HepG2 (cell line): Measurements from ENCODE around the gene TOMM7. TPM values are rescaled to one million over a fixed set of nuclear protein-coding genes. Genes with fewer than 3 reads are reported as not detected.

Experiments used
- ATAD3A ChIP-seq: sonication (generic); formaldehyde crosslinking; IDR thresholded peaks from 2 replicates; pipeline ENCODE4 v1.4.0; 2020; ENCODE audit warnings: missing genetic modification reagents
- CEBPG ChIP-seq: IDR thresholded peaks from 2 replicates; pipeline ENCODE4 v1.6.1; 2016
- CERS6 ChIP-seq: sonication (generic); formaldehyde crosslinking; IDR thresholded peaks from 2 replicates; pipeline ENCODE4 v1.5.0; 2020; ENCODE audit warnings: missing genetic modification reagents
- CREB3 ChIP-seq: sonication (generic); formaldehyde crosslinking; IDR thresholded peaks from 2 replicates; pipeline ENCODE4 v1.5.0; 2020; ENCODE audit warnings: missing genetic modification reagents
- EED ChIP-seq: sonication (generic); formaldehyde crosslinking; IDR thresholded peaks from 2 replicates; pipeline ENCODE4 v1.5.0; 2020; ENCODE audit warnings: mild to moderate bottlenecking, missing genetic modification reagents
- GFI1 ChIP-seq: sonication (generic); formaldehyde crosslinking; IDR thresholded peaks from 2 replicates; pipeline ENCODE4 v1.5.0; 2020; ENCODE audit warnings: missing genetic modification reagents, mild to moderate bottlenecking, borderline replicate concordance
- HDAC2 ChIP-seq: sonication (generic); formaldehyde crosslinking; IDR thresholded peaks from 2 replicates; pipeline ENCODE4 v1.4.0; 2020; ENCODE audit warnings: missing genetic modification reagents
- KLF13 ChIP-seq: sonication (generic); formaldehyde crosslinking; IDR thresholded peaks from 2 replicates; pipeline ENCODE4 v1.4.0; 2020; ENCODE audit warnings: mild to moderate bottlenecking, missing genetic modification reagents
- LCORL ChIP-seq, 2 experiments: fragments of 450-650 bp in 1 of 2; sonication (generic) in 1 of 2; formaldehyde crosslinking in 1 of 2; IDR thresholded peaks; 2 replicates each; pipeline versions ENCODE4 v1.5.0 to v1.6.1; 2017 to 2020; ENCODE audit warnings: antibody characterized with exemption in 1 of 2, missing genetic modification reagents in 1 of 2
- MLLT10 ChIP-seq: sonication (generic); formaldehyde crosslinking; IDR thresholded peaks from 2 replicates; pipeline ENCODE4 v1.4.0; 2020; ENCODE audit warnings: missing genetic modification reagents
- MTA1 ChIP-seq: sonication (generic); formaldehyde crosslinking; IDR thresholded peaks from 2 replicates; pipeline ENCODE4 v1.4.0; 2020; ENCODE audit warnings: missing genetic modification reagents, mild to moderate bottlenecking, borderline replicate concordance
- MYC ChIP-seq: sonication (generic); formaldehyde crosslinking; IDR thresholded peaks from 2 replicates; pipeline ENCODE4 v1.9.0; 2021; ENCODE audit warnings: missing genetic modification reagents, borderline replicate concordance
- NCOR1 ChIP-seq: fragments of 200-600 bp; sonication (generic); IDR thresholded peaks from 2 replicates; pipeline ENCODE4 v1.7.0; 2017; ENCODE audit warnings: antibody characterized with exemption, low read length, borderline replicate concordance
- NFKB2 ChIP-seq: sonication (generic); formaldehyde crosslinking; IDR thresholded peaks from 2 replicates; pipeline ENCODE4 v1.4.0; 2020; ENCODE audit warnings: missing genetic modification reagents, borderline replicate concordance
- SNAI1 ChIP-seq: sonication (generic); formaldehyde crosslinking; IDR thresholded peaks from 2 replicates; pipeline ENCODE4 v1.5.0; 2020; ENCODE audit warnings: mild to moderate bottlenecking, missing genetic modification reagents, borderline replicate concordance
- SP140L ChIP-seq: sonication (generic); formaldehyde crosslinking; IDR thresholded peaks from 2 replicates; pipeline ENCODE4 v1.4.0; 2020; ENCODE audit warnings: missing genetic modification reagents, borderline replicate concordance
- ZFP36 ChIP-seq: fragments of 150-350 bp; IDR thresholded peaks from 2 replicates; pipeline ENCODE4 v1.6.1; 2018; ENCODE audit warnings: borderline replicate concordance, low read length, low read depth; ENCODE audit not compliant: partially characterized antibody
- ZFP90 ChIP-seq: sonication (generic); formaldehyde crosslinking; IDR thresholded peaks from 2 replicates; pipeline ENCODE4 v1.8.0; 2022; ENCODE audit warnings: missing genetic modification reagents, mild to moderate bottlenecking, inconsistent platforms, borderline replicate concordance
- ZIK1 ChIP-seq: sonication (generic); formaldehyde crosslinking; IDR thresholded peaks from 2 replicates; pipeline ENCODE4 v1.5.0; 2020; ENCODE audit warnings: mild to moderate bottlenecking, low read depth, missing genetic modification reagents, borderline replicate concordance
- ZMAT3 ChIP-seq: sonication (generic); formaldehyde crosslinking; conservative IDR thresholded peaks from 2 replicates; pipeline ENCODE4 v1.7.0; 2021; ENCODE audit warnings: missing genetic modification reagents
- ZNF12 ChIP-seq: sonication (generic); formaldehyde crosslinking; IDR thresholded peaks from 2 replicates; pipeline ENCODE4 v1.5.0; 2020; ENCODE audit warnings: missing genetic modification reagents
- ZNF251 ChIP-seq: sonication (generic); formaldehyde crosslinking; IDR thresholded peaks from 2 replicates; pipeline ENCODE4 v1.9.0; 2021; ENCODE audit warnings: mild to moderate bottlenecking, missing genetic modification reagents
- ZNF333 ChIP-seq: sonication (generic); formaldehyde crosslinking; IDR thresholded peaks from 2 replicates; pipeline ENCODE4 v1.4.0; 2020; ENCODE audit warnings: mild to moderate bottlenecking, missing genetic modification reagents, borderline replicate concordance
- ZNF629 ChIP-seq: sonication (generic); formaldehyde crosslinking; conservative IDR thresholded peaks from 2 replicates; pipeline ENCODE4 v1.5.0; 2020; ENCODE audit warnings: missing genetic modification reagents
- ZNF781 ChIP-seq: sonication (generic); formaldehyde crosslinking; IDR thresholded peaks from 2 replicates; pipeline ENCODE4 v1.5.1; 2020; ENCODE audit warnings: borderline replicate concordance, mild to moderate bottlenecking, missing genetic modification reagents; ENCODE audit errors: not compliant biosample characterization
- ZNF788 ChIP-seq: sonication (generic); formaldehyde crosslinking; IDR thresholded peaks from 2 replicates; pipeline ENCODE4 v1.5.0; 2020; ENCODE audit warnings: mild to moderate bottlenecking, missing genetic modification reagents, borderline replicate concordance
- ZSCAN20 ChIP-seq: sonication (generic); formaldehyde crosslinking; IDR thresholded peaks from 2 replicates; pipeline ENCODE4 v1.4.0; 2020; ENCODE audit warnings: missing genetic modification reagents, mild to moderate bottlenecking, borderline replicate concordance
- polyA plus RNA-seq, 8 experiments: library from polyadenylated mRNA; depleted of rRNA in 3 of 8; stranded (reverse) in 7 of 8; unstranded in 1 of 8; fragments of >200 nt; fragmentation: Illumina TruSeq in 4 of 8; extraction: Trizol in 4 of 8; gene quantifications; 2 replicates each; pipeline versions ENCODE4 v1.2.1 to v1.2.3, GENCODE V29; 2011 to 2016; ENCODE audit warnings: low read depth in 4 of 8, missing spikeins in 1 of 8, mixed read lengths in 1 of 8; ENCODE audit not compliant: insufficient read depth in 1 of 8
- total RNA-seq, 5 experiments: library from RNA; depleted of rRNA; stranded (reverse); fragments of >200 nt; fragmentation: Illumina TruSeq; extraction: Trizol; gene quantifications; 2 replicates each; pipeline ENCODE4 v1.2.3, GENCODE V29; 2016; ENCODE audit warnings: low read depth in 1 of 5
- TF ChIP-seq, protein P1 (sequence below): sonication (generic); formaldehyde crosslinking; IDR thresholded peaks from 2 replicates; pipeline ENCODE4 v1.5.1; 2020; ENCODE audit warnings: missing genetic modification reagents, mild to moderate bottlenecking, borderline replicate concordance

TOMM7 gene
- total and polyA plus RNA-seq, 2 of the 13 experiments (the other 11 are each of a cell fraction or from before 2014, with no cell fraction given) = 251 to 369 TPM

DNA sequence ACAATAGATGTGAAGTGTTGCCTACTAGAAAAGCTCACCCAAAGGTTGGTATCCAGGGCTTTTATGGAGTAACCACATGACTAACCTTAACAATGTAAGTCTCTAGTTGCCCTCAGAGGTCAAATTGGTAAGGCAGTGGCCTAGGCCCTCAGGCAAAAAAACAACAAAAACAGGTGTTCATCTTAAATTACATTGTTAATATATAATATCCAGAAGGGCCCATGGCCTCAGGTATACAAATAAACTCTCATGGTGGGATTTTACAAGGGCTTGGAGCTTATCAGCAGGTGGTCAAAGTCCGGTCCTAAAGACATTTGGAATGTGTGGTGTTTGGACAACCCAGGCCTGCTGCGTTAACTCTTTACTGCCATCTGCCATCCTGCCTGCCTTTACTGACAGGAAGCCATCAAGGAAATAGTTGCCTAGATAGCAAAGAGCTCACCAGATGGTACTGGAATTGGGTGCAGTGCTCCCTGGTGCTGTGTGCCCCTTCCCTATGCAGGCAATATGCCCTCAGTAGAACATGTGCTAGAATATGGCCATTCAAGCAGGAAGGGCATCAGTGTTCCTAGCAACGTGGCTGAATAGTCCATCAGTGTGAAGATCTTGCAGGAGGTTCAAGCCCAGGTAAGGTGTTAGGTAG, 36.2 kb downstream of the TOMM7 start (continued):
- TF ChIP-seq ZNF629 (0 out of 2 replicates have a peak, but pooled peaks have one; percentile 3), ZNF251 (no peak), ZFP36 (no peak), ZNF12 (no peak), ZIK1 (CRISPR knock-in tag) (no peak), CREB3 (CRISPR knock-in tag) (no peak), SP140L (CRISPR knock-in tag) (0 out of 2 replicates have a peak, but pooled peaks have one; percentile 26), MYC (CRISPR knock-in tag) (peak; percentile 22; the same call in 1 of the 2 replicates), ZNF788 (CRISPR knock-in tag) (peak; percentile 84; the same call in 1 of the 2 replicates), SNAI1 (CRISPR knock-in tag) (0 out of 2 replicates have a peak, but pooled peaks have one; percentile 48), MTA1 (CRISPR knock-in tag) (peak; percentile 32; the same call in 1 of the 2 replicates), ZMAT3 (CRISPR knock-in tag) (no peak), ZFP90 (CRISPR knock-in tag) (0 out of 2 replicates have a peak, but pooled peaks have one; percentile 16), MLLT10 (CRISPR knock-in tag) (no peak), NFKB2 (CRISPR knock-in tag) (no peak), ZSCAN20 (CRISPR knock-in tag) (no peak), EED (no peak), KLF13 (no peak), CEBPG (CRISPR knock-in tag) (peak; percentile 36; the same call in 1 of the 2 replicates), ZNF781 (CRISPR knock-in tag) (no peak), CERS6 (CRISPR knock-in tag) (no peak), NCOR1 (peak; percentile 80; the same call in 1 of the 2 replicates), ZNF333 (CRISPR knock-in tag) (no peak), GFI1 (CRISPR knock-in tag) (peak; percentile 86), HDAC2 (CRISPR knock-in tag) (peak; percentile 96), ATAD3A (CRISPR knock-in tag) (no peak), LCORL (IDR thresholded peaks at IDR 0.05) (peak; percentile 77; the same call in 1 of the 2 replicates), LCORL (CRISPR knock-in tag; IDR thresholded peaks at IDR 0.05) (peak; percentile 80; the same call in 1 of the 2 replicates)
- TF ChIP-seq, protein P1, sequence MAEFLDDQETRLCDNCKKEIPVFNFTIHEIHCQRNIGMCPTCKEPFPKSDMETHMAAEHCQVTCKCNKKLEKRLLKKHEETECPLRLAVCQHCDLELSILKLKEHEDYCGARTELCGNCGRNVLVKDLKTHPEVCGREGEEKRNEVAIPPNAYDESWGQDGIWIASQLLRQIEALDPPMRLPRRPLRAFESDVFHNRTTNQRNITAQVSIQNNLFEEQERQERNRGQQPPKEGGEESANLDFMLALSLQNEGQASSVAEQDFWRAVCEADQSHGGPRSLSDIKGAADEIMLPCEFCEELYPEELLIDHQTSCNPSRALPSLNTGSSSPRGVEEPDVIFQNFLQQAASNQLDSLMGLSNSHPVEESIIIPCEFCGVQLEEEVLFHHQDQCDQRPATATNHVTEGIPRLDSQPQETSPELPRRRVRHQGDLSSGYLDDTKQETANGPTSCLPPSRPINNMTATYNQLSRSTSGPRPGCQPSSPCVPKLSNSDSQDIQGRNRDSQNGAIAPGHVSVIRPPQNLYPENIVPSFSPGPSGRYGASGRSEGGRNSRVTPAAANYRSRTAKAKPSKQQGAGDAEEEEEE (CRISPR knock-in tag) = no peak
